ENCODE results near the gene B3GAT3.

DNA sequence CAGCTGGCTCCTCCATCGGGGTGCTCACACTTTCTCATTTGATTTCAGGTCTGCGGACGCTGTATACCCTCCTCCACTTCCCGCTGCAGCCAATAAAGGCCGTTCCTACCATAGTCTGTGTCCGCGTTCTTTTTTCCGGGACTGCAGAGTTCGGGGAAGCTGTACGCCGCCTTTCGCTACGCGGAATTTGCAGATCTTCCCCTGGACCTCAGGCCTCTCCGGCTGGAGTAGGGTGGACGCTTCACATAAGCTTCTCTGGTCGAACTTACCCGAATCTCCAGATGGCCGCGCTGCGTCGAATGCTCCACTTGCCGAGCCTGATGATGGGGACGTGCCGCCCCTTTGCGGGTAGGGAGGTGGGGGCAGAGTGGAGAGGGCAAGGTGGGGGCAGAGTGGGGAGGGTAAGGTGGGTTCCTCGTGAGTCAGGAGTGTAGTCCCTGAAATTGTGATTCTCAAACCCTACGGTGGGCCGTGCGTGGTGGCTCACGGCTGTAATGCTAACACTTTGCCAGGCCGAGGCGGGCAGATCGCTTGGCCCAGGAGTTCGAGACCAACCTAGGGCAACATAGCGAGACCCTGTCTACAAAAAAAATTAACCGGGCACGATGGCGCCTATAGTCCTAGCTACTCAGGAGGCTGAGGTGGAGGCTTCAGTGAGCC lies 43.9 kb upstream of the B3GAT3 start:
- TF ChIP-seq, protein P1, sequence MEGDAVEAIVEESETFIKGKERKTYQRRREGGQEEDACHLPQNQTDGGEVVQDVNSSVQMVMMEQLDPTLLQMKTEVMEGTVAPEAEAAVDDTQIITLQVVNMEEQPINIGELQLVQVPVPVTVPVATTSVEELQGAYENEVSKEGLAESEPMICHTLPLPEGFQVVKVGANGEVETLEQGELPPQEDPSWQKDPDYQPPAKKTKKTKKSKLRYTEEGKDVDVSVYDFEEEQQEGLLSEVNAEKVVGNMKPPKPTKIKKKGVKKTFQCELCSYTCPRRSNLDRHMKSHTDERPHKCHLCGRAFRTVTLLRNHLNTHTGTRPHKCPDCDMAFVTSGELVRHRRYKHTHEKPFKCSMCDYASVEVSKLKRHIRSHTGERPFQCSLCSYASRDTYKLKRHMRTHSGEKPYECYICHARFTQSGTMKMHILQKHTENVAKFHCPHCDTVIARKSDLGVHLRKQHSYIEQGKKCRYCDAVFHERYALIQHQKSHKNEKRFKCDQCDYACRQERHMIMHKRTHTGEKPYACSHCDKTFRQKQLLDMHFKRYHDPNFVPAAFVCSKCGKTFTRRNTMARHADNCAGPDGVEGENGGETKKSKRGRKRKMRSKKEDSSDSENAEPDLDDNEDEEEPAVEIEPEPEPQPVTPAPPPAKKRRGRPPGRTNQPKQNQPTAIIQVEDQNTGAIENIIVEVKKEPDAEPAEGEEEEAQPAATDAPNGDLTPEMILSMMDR (IDR thresholded peaks at IDR 0.05) = no peak
- TF ChIP-seq POLR2A (IDR thresholded peaks at IDR 0.05) = no peak

Data from thyroid gland (tissue), 4 donors.